Activated B cell treated with CpG ODN at 0.5 μM for 24 hours (primary cell): ENCODE results near the gene E2F2. TPM values are rescaled to one million over a fixed set of nuclear protein-coding genes. Genes with fewer than 3 reads are reported as not detected.

Source experiments
- ATAC-seq: fragments of 200-7000 bp; cut with Tn5 transposase; one replicate; pipeline ENCODE4 v1.10.0; 2021; ENCODE audit warnings: low read depth, mild to moderate bottlenecking, moderate library complexity
- CTCF ChIA-PET: fragments of 350-600 bp; sonication (Branson Sonifier 250); formaldehyde crosslinking; loops from one replicate; lab custom pipeline; 2021; ENCODE audit warnings: antibody characterized with exemption; lab: Charles Lee
- POLR2A ChIA-PET: fragments of 350-600 bp; sonication (Branson Sonifier 250); formaldehyde crosslinking; loops from one replicate; lab custom pipeline; 2021; ENCODE audit warnings: antibody characterized with exemption; lab: Charles Lee
- DNase-seq: peaks from one replicate; pipeline ENCODE4 v3.0.0; 2022
- H3K27ac Mint-ChIP-seq: one replicate; pipeline ENCODE4 v1.8.0; 2020; ENCODE audit warnings: mixed read lengths
- H3K27me3 Mint-ChIP-seq: one replicate; pipeline ENCODE4 v1.8.0; 2021; ENCODE audit warnings: mixed read lengths
- H3K36me3 Mint-ChIP-seq: one replicate; pipeline ENCODE4 v1.8.0; 2021; ENCODE audit warnings: low read depth, mixed read lengths
- H3K4me1 Mint-ChIP-seq: one replicate; pipeline ENCODE4 v1.8.0; 2021; ENCODE audit warnings: mixed read lengths
- H3K4me3 Mint-ChIP-seq: one replicate; pipeline ENCODE4 v1.8.0; 2020; ENCODE audit warnings: mild to moderate bottlenecking, mixed read lengths
- H3K9me3 Mint-ChIP-seq: one replicate; pipeline ENCODE4 v1.8.0; 2020; ENCODE audit warnings: mixed read lengths
- CTCF ChIP-seq: fragments of 200-600 bp; IDR thresholded peaks from one replicate; pipeline ENCODE4 v1.8.0; 2022; ENCODE audit warnings: antibody characterized with exemption, mild to moderate bottlenecking
- intact Hi-C: fragments of 100-400 bp; cut with micrococcal nuclease; formaldehyde crosslinking; loops from one replicate; pipeline ENCODE4 v1.15.1; 2024
- total RNA-seq: library from RNA; stranded (reverse); gene quantifications from 2 replicates; pipeline ENCODE4 v1.2.3, GENCODE V29; 2022

Gene E2F2
- total RNA-seq, 1 donor from 2014 or later = 3.4 TPM

- ChIA-PET CTCF (interaction anchor here (0.8 to 31.5 kb wide), 17 partner anchors 10 to 80 kb away, joined by 3 to 872 read pairs (median 5); no protein-coding TSS in a partner anchor), POLR2A (interaction anchor here (0.5 to 36.4 kb wide), 18 partner anchors 10 to 355 kb away, joined by 3 to 1151 read pairs (median 5); partner anchors contain the start of genes ASAP3, E2F2, ELOA and HNRNPR)
- H3K27me3 Mint-ChIP-seq = no peaks in the 10 kb centered on the region
- H3K4me3 Mint-ChIP-seq = peak overlapping the region; percentile 87
- H3K4me1 Mint-ChIP-seq = peaks cover 61% of the 10 kb centered on the region
- H3K9me3 Mint-ChIP-seq = no peaks in the 10 kb centered on the region
- peaks cover 24% of the 10 kb centered on the region for H3K36me3 Mint-ChIP-seq
- intact Hi-C loops = loop anchor here (2.0 to 10.0 kb wide), 2 partner anchors 79 to 169 kb away; no protein-coding TSS in a partner anchor
- no peak for ATAC-seq
- DNase-seq = no peak
- TF ChIP-seq CTCF = no peak
- peak overlapping the region; percentile 95 for H3K27ac Mint-ChIP-seq
Measured at GRCh38 chr1:23555270-23555985, 24.4 kb upstream of the E2F2 start.

- peak overlapping the region; percentile 92 for H3K4me3 Mint-ChIP-seq
- no peaks in the 10 kb centered on the region for H3K27me3 Mint-ChIP-seq
- TF ChIP-seq CTCF = no peak
- POLR2A ChIA-PET = interaction anchor here (0.5 to 36.4 kb wide), 19 partner anchors 9 to 355 kb away, joined by 3 to 1151 read pairs (median 5); partner anchors contain the start of genes ASAP3, E2F2, ELOA and HNRNPR
- intact Hi-C loops = loop anchor here (1.0 to 10.0 kb wide), 3 partner anchors 65 to 170 kb away; no protein-coding TSS in a partner anchor
- peak; percentile 66 for ATAC-seq
- peak overlapping the region; percentile 96 for H3K27ac Mint-ChIP-seq
- peaks cover 24% of the 10 kb centered on the region for H3K36me3 Mint-ChIP-seq
- H3K4me1 Mint-ChIP-seq = peaks cover 57% of the 10 kb centered on the region
- CTCF ChIA-PET = interaction anchor here (0.8 to 31.5 kb wide), 15 partner anchors 10 to 81 kb away, joined by 3 to 872 read pairs (median 5); no protein-coding TSS in a partner anchor
- H3K9me3 Mint-ChIP-seq = no peaks in the 10 kb centered on the region
- peak; percentile 76 for DNase-seq
Measured at GRCh38 chr1:23554481-23555269, 23.6 kb upstream of the E2F2 start.

GRCh38 chr1:23554127-23554480 is 23.1 kb upstream of the E2F2 start:
- H3K27me3 Mint-ChIP-seq = no peaks in the 10 kb centered on the region
- CTCF ChIA-PET = interaction anchor here (1.0 to 31.5 kb wide), 11 partner anchors 9 to 81 kb away, joined by 3 to 872 read pairs (median 6); no protein-coding TSS in a partner anchor
- H3K27ac Mint-ChIP-seq = peak overlapping the region; percentile 96
- no peaks in the 10 kb centered on the region for H3K9me3 Mint-ChIP-seq
- H3K4me1 Mint-ChIP-seq = peaks cover 57% of the 10 kb centered on the region
- no peak for TF ChIP-seq CTCF
- DNase-seq = no peak
- intact Hi-C loops = loop anchor here (1.0 to 10.0 kb wide), 3 partner anchors 65 to 171 kb away; no protein-coding TSS in a partner anchor
- POLR2A ChIA-PET = interaction anchor here (0.5 to 36.4 kb wide), 12 partner anchors 9 to 210 kb away, joined by 3 to 1151 read pairs (median 12); partner anchors contain the start of genes ASAP3, HNRNPR and RPL11
- H3K4me3 Mint-ChIP-seq = peak overlapping the region; percentile 92
- H3K36me3 Mint-ChIP-seq = peaks cover 24% of the 10 kb centered on the region
- ATAC-seq = no peak

GRCh38 chr1:23553231-23554126 is 22.4 kb upstream of the E2F2 start:
- Mint-ChIP-seq H3K27ac (peak overlapping the region; percentile 96), H3K27me3 (no peaks in the 10 kb centered on the region), H3K9me3 (no peaks in the 10 kb centered on the region), H3K4me1 (peaks cover 63% of the 10 kb centered on the region), H3K36me3 (peaks cover 19% of the 10 kb centered on the region), H3K4me3 (peak overlapping the region; percentile 92)
- intact Hi-C loops = loop anchor here (1.0 to 10.0 kb wide), 3 partner anchors 66 to 171 kb away; no protein-coding TSS in a partner anchor
- CTCF ChIA-PET = interaction anchor here (0.8 to 31.5 kb wide), 7 partner anchors 8 to 191 kb away, joined by 3 to 872 read pairs (median 4); no protein-coding TSS in a partner anchor
- POLR2A ChIA-PET = interaction anchor here (1.4 to 36.4 kb wide), 7 partner anchors 20 to 176 kb away, joined by 4 to 1151 read pairs (median 185); partner anchors contain the start of gene ASAP3
- no peak for ATAC-seq
- TF ChIP-seq CTCF = no peak
- no peak for DNase-seq
